Adrenal gland (tissue), 5 donors: ENCODE data around the gene KRT73.

Experiments
- POLR2A ChIP-seq, 2 donors: fragments of 450-650 bp; IDR thresholded peaks; one replicate each; pipeline ENCODE4 v1.6.1; 2017; ENCODE audit warnings: antibody characterized with exemption in 2 of 2, mild to moderate bottlenecking in 2 of 2, moderate library complexity in 1 of 2
- TF ChIP-seq, protein P1 (sequence below), 6 experiments: fragments of 450-650 bp in 4 of 6; fragments of 200-600 bp in 2 of 6; sonication (generic) in 1 of 6; IDR thresholded peaks; 1 replicate in 5 of 6; 2 replicates in 1 of 6; pipeline versions ENCODE4 v1.5.1 to v1.8.0; 2016 to 2021; ENCODE audit warnings: antibody characterized with exemption in 6 of 6, mild to moderate bottlenecking in 2 of 6, moderate library complexity in 1 of 6
- donor health status: DM: no; HTN: no; CAD: no.

DNA sequence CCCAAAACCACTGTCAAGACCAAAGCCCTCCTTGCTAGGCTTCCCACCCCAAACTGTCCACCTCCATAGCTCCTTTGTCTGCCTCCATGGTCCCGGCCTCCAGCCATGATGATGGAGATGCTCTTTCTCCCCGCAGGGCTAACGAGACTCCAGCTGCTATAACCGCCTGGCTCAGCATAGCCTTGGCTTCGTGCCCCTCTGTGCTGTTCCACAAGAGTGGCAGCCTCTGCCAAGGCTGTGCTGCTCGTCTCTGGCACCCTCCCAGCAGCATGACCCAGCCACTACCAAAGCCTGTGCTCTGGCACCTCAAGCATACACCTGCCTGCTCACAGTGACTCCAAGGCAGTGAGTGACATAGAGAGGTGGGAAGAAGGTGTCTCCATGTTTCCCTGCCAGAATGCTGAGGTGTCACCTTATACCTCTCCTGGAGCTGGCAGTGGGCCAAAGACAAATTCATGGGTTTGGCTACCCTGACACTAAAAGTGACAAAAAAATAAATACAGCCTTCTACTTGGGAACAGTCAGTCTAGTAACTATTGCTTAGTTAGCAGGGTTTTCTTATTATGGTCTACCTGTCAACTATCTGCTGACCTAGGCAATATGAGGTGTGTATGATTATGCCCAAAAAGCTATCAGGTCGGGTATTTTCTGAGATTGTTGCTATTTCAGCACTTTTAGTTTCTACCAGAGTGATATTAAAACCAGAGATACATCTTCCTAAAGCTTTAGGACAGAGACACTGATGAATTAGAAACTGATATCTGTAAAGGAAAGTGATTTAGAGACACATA lies 16.1 kb upstream of the KRT73 start:
- TF ChIP-seq, protein P1, sequence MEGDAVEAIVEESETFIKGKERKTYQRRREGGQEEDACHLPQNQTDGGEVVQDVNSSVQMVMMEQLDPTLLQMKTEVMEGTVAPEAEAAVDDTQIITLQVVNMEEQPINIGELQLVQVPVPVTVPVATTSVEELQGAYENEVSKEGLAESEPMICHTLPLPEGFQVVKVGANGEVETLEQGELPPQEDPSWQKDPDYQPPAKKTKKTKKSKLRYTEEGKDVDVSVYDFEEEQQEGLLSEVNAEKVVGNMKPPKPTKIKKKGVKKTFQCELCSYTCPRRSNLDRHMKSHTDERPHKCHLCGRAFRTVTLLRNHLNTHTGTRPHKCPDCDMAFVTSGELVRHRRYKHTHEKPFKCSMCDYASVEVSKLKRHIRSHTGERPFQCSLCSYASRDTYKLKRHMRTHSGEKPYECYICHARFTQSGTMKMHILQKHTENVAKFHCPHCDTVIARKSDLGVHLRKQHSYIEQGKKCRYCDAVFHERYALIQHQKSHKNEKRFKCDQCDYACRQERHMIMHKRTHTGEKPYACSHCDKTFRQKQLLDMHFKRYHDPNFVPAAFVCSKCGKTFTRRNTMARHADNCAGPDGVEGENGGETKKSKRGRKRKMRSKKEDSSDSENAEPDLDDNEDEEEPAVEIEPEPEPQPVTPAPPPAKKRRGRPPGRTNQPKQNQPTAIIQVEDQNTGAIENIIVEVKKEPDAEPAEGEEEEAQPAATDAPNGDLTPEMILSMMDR (IDR thresholded peaks at IDR 0.05): no peak
- TF ChIP-seq POLR2A (IDR thresholded peaks at IDR 0.05): no peak
